GM23248 (cell line): ENCODE measurements around the gene MYBPC3. TPM values are rescaled to one million over a fixed set of nuclear protein-coding genes. Genes with fewer than 3 reads are reported as not detected.

Experiments used
- DNase-seq: peaks from one replicate; pipeline ENCODE4 v3.0.0-alpha.2; 2015
- H2AFZ ChIP-seq: fragments of 200-600 bp; sonication (generic); 2 replicates; pipeline ENCODE4 v1.6.1; 2016; ENCODE audit warnings: antibody characterized with exemption
- H3F3A ChIP-seq: fragments of 200-600 bp; sonication (generic); 2 replicates; pipeline ENCODE4 v1.6.1; 2016; ENCODE audit warnings: mild to moderate bottlenecking, antibody characterized with exemption, mixed run types; ENCODE audit not compliant: insufficient read depth
- H3K27ac ChIP-seq: fragments of 200-600 bp; sonication (generic); 2 replicates; pipeline ENCODE4 v1.5.1; 2016; ENCODE audit warnings: mild to moderate bottlenecking
- H3K27me3 ChIP-seq: fragments of 200-600 bp; sonication (generic); replicated peaks from 2 replicates; pipeline ENCODE4 v1.6.1; 2016; ENCODE audit warnings: mild to moderate bottlenecking; ENCODE audit not compliant: insufficient read depth
- H3K36me3 ChIP-seq: fragments of 200-600 bp; sonication (generic); 2 replicates; pipeline ENCODE4 v1.6.1; 2016; ENCODE audit warnings: low read depth, mild to moderate bottlenecking
- H3K4me1 ChIP-seq: fragments of 200-600 bp; sonication (generic); 2 replicates; pipeline ENCODE4 v1.6.1; 2016; ENCODE audit warnings: mild to moderate bottlenecking; ENCODE audit not compliant: insufficient read depth
- H3K4me2 ChIP-seq: fragments of 200-600 bp; sonication (generic); one replicate; pipeline ENCODE4 v1.6.1; 2016; ENCODE audit warnings: mild to moderate bottlenecking; ENCODE audit not compliant: unreplicated experiment
- H3K4me3 ChIP-seq: fragments of 200-600 bp; sonication (generic); 2 replicates; pipeline ENCODE4 v1.5.1; 2016; ENCODE audit warnings: mild to moderate bottlenecking
- H3K79me2 ChIP-seq: fragments of 200-600 bp; sonication (generic); 2 replicates; pipeline ENCODE4 v1.6.1; 2016; ENCODE audit warnings: mild to moderate bottlenecking; ENCODE audit not compliant: insufficient read depth
- H3K9ac ChIP-seq: fragments of 200-600 bp; sonication (generic); 2 replicates; pipeline ENCODE4 v1.6.1; 2016; ENCODE audit warnings: mild to moderate bottlenecking
- H3K9me2 ChIP-seq: fragments of 200-600 bp; sonication (generic); 2 replicates; pipeline ENCODE4 v1.6.1; 2016; ENCODE audit warnings: mixed run types, mild to moderate bottlenecking, moderate library complexity; ENCODE audit not compliant: insufficient read depth
- H3K9me3 ChIP-seq: fragments of 200-600 bp; sonication (generic); one replicate; pipeline ENCODE4 v1.6.1; 2017; ENCODE audit warnings: low read depth
- H4K20me1 ChIP-seq: fragments of 200-600 bp; sonication (generic); 2 replicates; pipeline ENCODE4 v1.6.0; 2016; ENCODE audit not compliant: insufficient read depth
- EZH2 ChIP-seq: fragments of 200-600 bp; sonication (generic); IDR thresholded peaks from 2 replicates; pipeline ENCODE4 v1.6.1; 2018; ENCODE audit warnings: antibody characterized with exemption, mild to moderate bottlenecking; ENCODE audit not compliant: insufficient read depth, poor library complexity, severe bottlenecking
- EZH2phosphoT487 ChIP-seq: fragments of 200-600 bp; sonication (generic); IDR thresholded peaks from 2 replicates; pipeline ENCODE4 v1.6.1; 2018; ENCODE audit warnings: antibody characterized with exemption, moderate library complexity, mild to moderate bottlenecking, low read depth; ENCODE audit not compliant: insufficient read depth
- WGBS, 2 experiments: methylation state at CpG; one replicate each; pipeline ENCODE4 v1.1.6; 2015 to 2017; ENCODE audit warnings: low lambda C conversion rate in 2 of 2, low coverage in 1 of 2; ENCODE audit errors: missing lambda C conversion rate in 2 of 2; 5-methylcytosine and 5-hydroxymethylcytosine counted together
- in situ Hi-C: fragments of 300-500 bp; cut with MboI; formaldehyde crosslinking; loops from 2 replicates; pipeline ENCODE4 v1.15.0; 2020
- microRNA-seq: library from miRNA; unstranded; fragments of <30 nt; microRNA quantifications from one replicate; pipeline ENCODE4, GENCODE V29; 2016; ENCODE audit warnings: borderline number of aligned reads
- polyA plus RNA-seq: library from polyadenylated mRNA; unstranded; fragments of >200 nt; fragmentation: Nextera tagmentation; extraction: Ambion mirVana; gene quantifications from 2 replicates; pipeline ENCODE4 v1.2.1, GENCODE V29; 2016
- small RNA-seq: library from RNA; depleted of rRNA; stranded (forward); fragments of <200 nt; gene quantifications from one replicate; pipeline ENCODE3, GENCODE V24; 2014; ENCODE audit warnings: low read depth, low replicate concordance
- total RNA-seq: library from RNA; depleted of rRNA; stranded (reverse); fragments of >200 nt; shearing (Covaris generic); gene quantifications from 2 replicates; pipeline ENCODE4 v1.2.3, GENCODE V29; 2014; rRNA removed

Gene MYBPC3
- total and polyA plus RNA-seq, 2 experiments from 2014 or later, result not detected

DNA sequence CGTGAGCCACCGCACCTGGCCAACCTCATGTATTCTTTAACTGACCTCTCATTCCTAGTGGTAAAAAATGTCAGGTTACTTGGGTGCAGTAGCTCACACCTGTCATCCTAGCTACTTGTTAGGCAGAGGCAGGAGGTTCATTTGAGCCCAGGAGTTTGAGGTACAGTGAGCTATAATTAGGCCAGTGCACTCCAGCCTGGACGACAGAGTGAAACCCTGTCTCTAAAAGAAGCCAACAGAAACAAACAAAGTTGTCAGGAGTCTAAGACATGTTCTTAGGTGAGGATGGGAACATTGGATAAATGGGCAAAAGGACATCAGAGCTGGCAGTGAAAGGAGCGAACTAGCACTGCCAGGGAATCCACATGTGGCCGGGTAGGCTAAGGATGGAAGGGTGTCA lies 64.4 kb downstream of the MYBPC3 start:
- H3K4me1 ChIP-seq, result no peaks in the 10 kb centered on the region
- no peaks in the 10 kb centered on the region for H4K20me1 ChIP-seq
- in situ Hi-C loops, result no loop called here
- no peak overlapping the region for H3K27ac ChIP-seq
- peaks cover 27% of the 10 kb centered on the region; the same call in 1 of the 2 replicates for H3K36me3 ChIP-seq
- no peaks in the 10 kb centered on the region for H3F3A ChIP-seq
- H3K9ac ChIP-seq, result no peak overlapping the region
- H3K9me3 ChIP-seq, result no peaks in the 10 kb centered on the region
- H2AFZ ChIP-seq, result no peak overlapping the region
- no peak for TF ChIP-seq EZH2
- no peak for TF ChIP-seq EZH2phosphoT487
- no peaks in the 10 kb centered on the region for H3K9me2 ChIP-seq
- H3K79me2 ChIP-seq, result no peaks in the 10 kb centered on the region
- H3K27me3 ChIP-seq, result no peaks in the 10 kb centered on the region
- H3K4me3 ChIP-seq, result no peak overlapping the region
- no peak overlapping the region for H3K4me2 ChIP-seq
- 93 to 94% methylated on average over 5 of the region's 5 CpGs for WGBS, 2 experiments
- no peak for DNase-seq

GRCh38 chr11:47285969-47286770 lies 66.3 kb downstream of the MYBPC3 start:
- Histone ChIP-seq H2AFZ (no peak overlapping the region), H4K20me1 (no peaks in the 10 kb centered on the region), H3K36me3 (peaks cover 39% of the 10 kb centered on the region; the same call in 1 of the 2 replicates), H3F3A (no peaks in the 10 kb centered on the region), H3K9me3 (no peaks in the 10 kb centered on the region), H3K27ac (no peak overlapping the region), H3K9ac (no peak overlapping the region), H3K79me2 (no peaks in the 10 kb centered on the region), H3K4me3 (no peak overlapping the region), H3K4me1 (no peaks in the 10 kb centered on the region), H3K27me3 (no peaks in the 10 kb centered on the region), H3K4me2 (no peak overlapping the region), H3K9me2 (no peaks in the 10 kb centered on the region)
- 94 to 97% methylated on average over 13 of the region's 13 CpGs for WGBS, 2 experiments
- in situ Hi-C loops, result no loop called here
- TF ChIP-seq EZH2phosphoT487 (no peak), EZH2 (no peak)
- no peak for DNase-seq

DNA sequence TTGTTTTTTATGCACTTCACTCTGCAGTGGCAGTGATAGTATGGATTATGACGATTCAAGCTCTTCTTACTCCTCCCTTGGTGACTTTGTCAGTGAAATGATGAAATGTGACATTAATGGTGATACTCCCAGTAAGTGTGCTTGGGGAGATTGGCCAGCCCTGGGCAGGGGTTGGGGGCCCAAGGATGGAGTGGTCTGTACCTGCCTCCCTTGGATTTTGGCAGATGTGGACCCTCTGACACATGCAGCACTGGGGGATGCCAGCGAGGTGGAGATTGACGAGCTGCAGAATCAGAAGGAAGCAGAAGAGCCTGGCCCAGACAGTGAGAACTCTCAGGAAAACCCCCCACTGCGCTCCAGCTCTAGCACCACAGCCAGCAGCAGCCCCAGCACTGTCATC lies 68.4 kb downstream of the MYBPC3 start:
- no peak for DNase-seq
- H3F3A ChIP-seq, result no peaks in the 10 kb centered on the region
- no peaks in the 10 kb centered on the region for H3K79me2 ChIP-seq
- no peaks in the 10 kb centered on the region for H3K9me2 ChIP-seq
- H3K9me3 ChIP-seq, result no peaks in the 10 kb centered on the region
- no peak overlapping the region for H3K27ac ChIP-seq
- H3K27me3 ChIP-seq, result no peaks in the 10 kb centered on the region
- peaks cover 36% of the 10 kb centered on the region; the same call in 1 of the 2 replicates for H3K36me3 ChIP-seq
- WGBS, 2 experiments, result 97% methylated on average over 4 of the region's 4 CpGs
- TF ChIP-seq EZH2phosphoT487 (no peak), EZH2 (no peak)
- no peak overlapping the region for H3K4me3 ChIP-seq
- no peaks in the 10 kb centered on the region for H3K4me1 ChIP-seq
- H4K20me1 ChIP-seq, result no peaks in the 10 kb centered on the region
- no peak overlapping the region for H3K4me2 ChIP-seq
- in situ Hi-C loops, result no loop called here
- no peak overlapping the region for H3K9ac ChIP-seq
- H2AFZ ChIP-seq, result no peak overlapping the region

GRCh38 chr11:47282462-47282861 lies 70.0 kb downstream of the MYBPC3 start:
- H3K9me3 ChIP-seq, result no peaks in the 10 kb centered on the region
- no peaks in the 10 kb centered on the region for H3K4me1 ChIP-seq
- H3K9ac ChIP-seq, result no peak overlapping the region
- H3K36me3 ChIP-seq, result peaks cover 42% of the 10 kb centered on the region; the same call in 1 of the 2 replicates
- DNase-seq, result no peak
- H2AFZ ChIP-seq, result no peak overlapping the region
- H3K4me3 ChIP-seq, result no peak overlapping the region
- no peaks in the 10 kb centered on the region for H3F3A ChIP-seq
- H3K9me2 ChIP-seq, result no peaks in the 10 kb centered on the region
- H3K27me3 ChIP-seq, result no peaks in the 10 kb centered on the region
- in situ Hi-C loops, result no loop called here
- 97 to 98% methylated on average over 7 of the region's 7 CpGs for WGBS, 2 experiments
- TF ChIP-seq EZH2 (no peak), EZH2phosphoT487 (no peak)
- no peak overlapping the region for H3K27ac ChIP-seq
- H3K79me2 ChIP-seq, result no peaks in the 10 kb centered on the region
- H4K20me1 ChIP-seq, result no peaks in the 10 kb centered on the region
- H3K4me2 ChIP-seq, result no peak overlapping the region

Small RNA genes within 50 kb of the gene (microRNA-seq; reads per million reads assigned to microRNA genes)
- gene MIR4487, result not detected

Small RNA genes within 50 kb of the gene (small RNA-seq; reads per million reads assigned to genes)
- not detected for gene MIR4487

Other genes with a start within 250 kb of the MYBPC3 start
- gene ARFGAP2, start 175.8 kb downstream of the MYBPC3 start, total RNA-seq, result 105 and 131 TPM in 2 replicates
- gene ARFGAP2, start 175.8 kb downstream of the MYBPC3 start, polyA plus RNA-seq, result 44.9 and 45.7 TPM in 2 replicates
- gene PACSIN3, start 166.3 kb downstream of the MYBPC3 start, total RNA-seq, result 13.6 and 17.5 TPM in 2 replicates
- gene PACSIN3, start 166.3 kb downstream of the MYBPC3 start, polyA plus RNA-seq, result 9.7 and 12.6 TPM in 2 replicates
- gene DDB2, start 137.7 kb downstream of the MYBPC3 start, total RNA-seq, result 24.5 and 34.9 TPM in 2 replicates
- gene DDB2, start 137.7 kb downstream of the MYBPC3 start, polyA plus RNA-seq, result 40.3 and 41.3 TPM in 2 replicates
- gene ACP2, start 103.9 kb downstream of the MYBPC3 start, total RNA-seq, result 48.4 and 62.6 TPM in 2 replicates
- gene ACP2, start 103.9 kb downstream of the MYBPC3 start, polyA plus RNA-seq, result 29.0 and 30.0 TPM in 2 replicates
- gene NR1H3, start 94.7 kb downstream of the MYBPC3 start, total RNA-seq, result 2.7 and 7.2 TPM in 2 replicates
- gene NR1H3, start 94.7 kb downstream of the MYBPC3 start, polyA plus RNA-seq, result 4.9 and 5.1 TPM in 2 replicates
- 17.4 and 20.4 TPM in 2 replicates for gene MADD, start 82.6 kb downstream of the MYBPC3 start, total RNA-seq
- 8.6 and 9.9 TPM in 2 replicates for gene MADD, start 82.6 kb downstream of the MYBPC3 start, polyA plus RNA-seq
- not detected in 2 replicates for gene SPI1, start 25.8 kb upstream of the MYBPC3 start, total RNA-seq
- gene SPI1, start 25.8 kb upstream of the MYBPC3 start, polyA plus RNA-seq, result 0.30 TPM in 1 of 2 replicates, not detected in the other
- gene SLC39A13, start 55.9 kb upstream of the MYBPC3 start, total RNA-seq, result 183 and 189 TPM in 2 replicates
- gene SLC39A13, start 55.9 kb upstream of the MYBPC3 start, polyA plus RNA-seq, result 175 and 183 TPM in 2 replicates
- gene PSMC3, start 73.7 kb upstream of the MYBPC3 start, total RNA-seq, result 139 and 151 TPM in 2 replicates
- gene PSMC3, start 73.7 kb upstream of the MYBPC3 start, polyA plus RNA-seq, result 212 and 220 TPM in 2 replicates
- gene RAPSN, start 96.4 kb upstream of the MYBPC3 start, total RNA-seq, result 0.13 and 0.22 TPM in 2 replicates
- gene RAPSN, start 96.4 kb upstream of the MYBPC3 start, polyA plus RNA-seq, result 0.11 TPM in 1 of 2 replicates, not detected in the other
- gene CELF1, start 200.4 kb upstream of the MYBPC3 start, total RNA-seq, result 70.9 and 71.6 TPM in 2 replicates
- gene CELF1, start 200.4 kb upstream of the MYBPC3 start, polyA plus RNA-seq, result 51.7 and 52.0 TPM in 2 replicates
- 68.7 and 90.2 TPM in 2 replicates for gene PTPMT1, start 212.9 kb upstream of the MYBPC3 start, total RNA-seq
- 78.4 and 82.2 TPM in 2 replicates for gene PTPMT1, start 212.9 kb upstream of the MYBPC3 start, polyA plus RNA-seq
- 26.6 and 35.5 TPM in 2 replicates for gene KBTBD4, start 226.3 kb upstream of the MYBPC3 start, total RNA-seq
- gene KBTBD4, start 226.3 kb upstream of the MYBPC3 start, polyA plus RNA-seq, result 16.8 and 18.4 TPM in 2 replicates
- 52.5 and 80.8 TPM in 2 replicates for gene NDUFS3, start 226.4 kb upstream of the MYBPC3 start, total RNA-seq
- 74.4 and 84.6 TPM in 2 replicates for gene NDUFS3, start 226.4 kb upstream of the MYBPC3 start, polyA plus RNA-seq
- gene FAM180B, start 234.0 kb upstream of the MYBPC3 start, total RNA-seq, result not detected in 2 replicates
- not detected in 2 replicates for gene FAM180B, start 234.0 kb upstream of the MYBPC3 start, polyA plus RNA-seq
- gene C1QTNF4, start 241.7 kb upstream of the MYBPC3 start, total RNA-seq, result 0.11 TPM in 1 of 2 replicates, not detected in the other
- gene C1QTNF4, start 241.7 kb upstream of the MYBPC3 start, polyA plus RNA-seq, result not detected in 2 replicates